ENCODE measurements around the gene IGSF3. TPM values are rescaled to one million over a fixed set of nuclear protein-coding genes. Genes with fewer than 3 reads are reported as not detected.

Gene IGSF3
- total RNA-seq, result 10 to 100 TPM; 15.7 to 63.2 (median 49.2) TPM

- Histone ChIP-seq H3K9me3 (no peaks in the 10 kb centered on the region), H3K4me3 (peak within 1 kb of the TSS; percentile 50 to 64 (median 61)), H3K27ac (peak within 1 kb of the TSS; percentile 42 to 83 (median 56)), H3K27me3 (no peaks in the 10 kb centered on the region), H3K36me3 (no peaks in the 10 kb centered on the region), H3K4me1 (peaks cover 0 to 27% (median 9%) of the 10 kb centered on the region in 4 donors)
- DNase-seq, result peak; percentile 27 to 88 (median 83)
- peak; percentile 10 to 48 for TF ChIP-seq POLR2A (IDR thresholded peaks at IDR 0.05)
- no peak for TF ChIP-seq CTCF (IDR thresholded peaks at IDR 0.05)
Observed at GRCh38 chr1:116667575-116668105, at the start of gene IGSF3. TSS of gene IGSF3 (minus strand) at chr1:116667733. CDS start at chr1:116666326, 1,407 bp downstream.

GRCh38 chr1:116717318-116717717 is 49.8 kb upstream of the IGSF3 start:
- no peak for DNase-seq
- Histone ChIP-seq H3K27ac (no peak overlapping the region), H3K4me3 (no peak overlapping the region), H3K27me3 (no peaks in the 10 kb centered on the region), H3K9me3 (no peaks in the 10 kb centered on the region), H3K4me1 (no peaks in the 10 kb centered on the region), H3K36me3 (no peaks in the 10 kb centered on the region)
- TF ChIP-seq POLR2A (IDR thresholded peaks at IDR 0.05), result no peak
- no peak for TF ChIP-seq CTCF (IDR thresholded peaks at IDR 0.05)

GRCh38 chr1:116716391-116716790 is 48.9 kb upstream of the IGSF3 start:
- H3K4me1 ChIP-seq, result no peaks in the 10 kb centered on the region
- no peak for DNase-seq
- H3K27me3 ChIP-seq, result no peaks in the 10 kb centered on the region
- no peak for TF ChIP-seq CTCF (IDR thresholded peaks at IDR 0.05)
- no peak for TF ChIP-seq POLR2A (IDR thresholded peaks at IDR 0.05)
- no peak overlapping the region for H3K4me3 ChIP-seq
- H3K36me3 ChIP-seq, result no peaks in the 10 kb centered on the region
- no peaks in the 10 kb centered on the region for H3K9me3 ChIP-seq
- H3K27ac ChIP-seq, result no peak overlapping the region

GRCh38 chr1:116713474-116713873 is 45.9 kb upstream of the IGSF3 start:
- H3K4me3 ChIP-seq, result no peak overlapping the region
- H3K9me3 ChIP-seq, result no peaks in the 10 kb centered on the region
- TF ChIP-seq POLR2A (IDR thresholded peaks at IDR 0.05), result no peak
- TF ChIP-seq CTCF (IDR thresholded peaks at IDR 0.05), result no peak
- H3K36me3 ChIP-seq, result no peaks in the 10 kb centered on the region
- H3K4me1 ChIP-seq, result no peaks in the 10 kb centered on the region
- H3K27me3 ChIP-seq, result no peaks in the 10 kb centered on the region
- H3K27ac ChIP-seq, result no peak overlapping the region
- no peak for DNase-seq

- Histone ChIP-seq H3K4me1 (no peaks in the 10 kb centered on the region), H3K27ac (no peak overlapping the region), H3K4me3 (no peak overlapping the region), H3K9me3 (no peaks in the 10 kb centered on the region), H3K36me3 (no peaks in the 10 kb centered on the region), H3K27me3 (no peaks in the 10 kb centered on the region)
- no peak for DNase-seq
- TF ChIP-seq POLR2A (IDR thresholded peaks at IDR 0.05) (no peak), CTCF (IDR thresholded peaks at IDR 0.05) (no peak)
Observed at GRCh38 chr1:116712510-116712909, 45.0 kb upstream of the IGSF3 start.

Data from Peyer's patch (tissue), 4 donors.